Measurements from ENCODE around the gene LBHD2.

LBHD2 gene

GRCh38 chr14:103070263-103070885 is 13.6 kb upstream of the LBHD2 start:
- TF ChIP-seq, protein P1, sequence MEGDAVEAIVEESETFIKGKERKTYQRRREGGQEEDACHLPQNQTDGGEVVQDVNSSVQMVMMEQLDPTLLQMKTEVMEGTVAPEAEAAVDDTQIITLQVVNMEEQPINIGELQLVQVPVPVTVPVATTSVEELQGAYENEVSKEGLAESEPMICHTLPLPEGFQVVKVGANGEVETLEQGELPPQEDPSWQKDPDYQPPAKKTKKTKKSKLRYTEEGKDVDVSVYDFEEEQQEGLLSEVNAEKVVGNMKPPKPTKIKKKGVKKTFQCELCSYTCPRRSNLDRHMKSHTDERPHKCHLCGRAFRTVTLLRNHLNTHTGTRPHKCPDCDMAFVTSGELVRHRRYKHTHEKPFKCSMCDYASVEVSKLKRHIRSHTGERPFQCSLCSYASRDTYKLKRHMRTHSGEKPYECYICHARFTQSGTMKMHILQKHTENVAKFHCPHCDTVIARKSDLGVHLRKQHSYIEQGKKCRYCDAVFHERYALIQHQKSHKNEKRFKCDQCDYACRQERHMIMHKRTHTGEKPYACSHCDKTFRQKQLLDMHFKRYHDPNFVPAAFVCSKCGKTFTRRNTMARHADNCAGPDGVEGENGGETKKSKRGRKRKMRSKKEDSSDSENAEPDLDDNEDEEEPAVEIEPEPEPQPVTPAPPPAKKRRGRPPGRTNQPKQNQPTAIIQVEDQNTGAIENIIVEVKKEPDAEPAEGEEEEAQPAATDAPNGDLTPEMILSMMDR (IDR thresholded peaks at IDR 0.05; ENCODE audit: low read depth, low read length), result no peak
- no peak for DNase-seq (ENCODE audit: extremely low read depth, low read depth)

- TF ChIP-seq, protein P1 (IDR thresholded peaks at IDR 0.05; ENCODE audit: low read depth, low read length), result no peak
- DNase-seq (ENCODE audit: extremely low read depth, low read depth), result no peak
Observed at GRCh38 chr14:103070971-103071542, 13.0 kb upstream of the LBHD2 start.

DNA sequence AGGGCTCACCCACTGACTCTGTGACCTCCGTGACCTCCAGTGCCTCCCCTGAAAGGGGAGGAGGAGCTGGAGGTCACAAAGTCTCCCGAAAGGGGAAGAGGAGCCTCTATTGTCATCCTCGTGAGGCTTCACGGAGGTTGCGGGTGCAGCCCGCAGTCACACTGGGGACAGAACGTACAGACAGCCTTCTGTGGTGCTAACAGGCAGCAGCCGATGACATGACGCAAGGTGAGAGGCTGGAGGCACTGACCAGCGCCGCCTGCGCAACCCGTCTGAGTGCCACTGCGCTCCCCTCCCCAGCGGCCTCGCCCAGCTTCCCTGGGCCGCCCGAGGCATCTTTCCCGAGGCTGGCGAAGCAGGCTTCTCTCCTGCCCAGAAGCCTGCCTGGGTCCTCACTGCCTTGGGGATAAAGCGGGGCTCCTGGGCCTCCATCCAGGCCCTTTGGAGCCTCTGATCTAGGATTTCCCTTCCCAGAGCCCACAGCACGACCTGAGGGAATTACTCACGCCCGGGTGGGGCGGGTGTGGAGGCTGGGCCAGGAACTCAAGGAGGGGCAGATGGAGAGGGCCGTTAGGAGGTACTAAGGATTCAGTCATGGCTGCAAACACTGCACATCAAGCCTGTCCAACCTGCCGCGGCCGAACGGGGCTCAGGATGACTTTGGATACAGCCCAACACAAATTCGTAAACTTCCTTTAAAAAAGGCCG is 12.3 kb upstream of the LBHD2 start:
- TF ChIP-seq, protein P1 (IDR thresholded peaks at IDR 0.05; ENCODE audit: low read depth, low read length), result no peak
- no peak for DNase-seq (ENCODE audit: extremely low read depth, low read depth)

- TF ChIP-seq, protein P1 (IDR thresholded peaks at IDR 0.05; ENCODE audit: low read depth, low read length), result no peak
- no peak for DNase-seq (ENCODE audit: extremely low read depth, low read depth)
Observed at GRCh38 chr14:103072595-103073366, 11.2 kb upstream of the LBHD2 start.

DNA sequence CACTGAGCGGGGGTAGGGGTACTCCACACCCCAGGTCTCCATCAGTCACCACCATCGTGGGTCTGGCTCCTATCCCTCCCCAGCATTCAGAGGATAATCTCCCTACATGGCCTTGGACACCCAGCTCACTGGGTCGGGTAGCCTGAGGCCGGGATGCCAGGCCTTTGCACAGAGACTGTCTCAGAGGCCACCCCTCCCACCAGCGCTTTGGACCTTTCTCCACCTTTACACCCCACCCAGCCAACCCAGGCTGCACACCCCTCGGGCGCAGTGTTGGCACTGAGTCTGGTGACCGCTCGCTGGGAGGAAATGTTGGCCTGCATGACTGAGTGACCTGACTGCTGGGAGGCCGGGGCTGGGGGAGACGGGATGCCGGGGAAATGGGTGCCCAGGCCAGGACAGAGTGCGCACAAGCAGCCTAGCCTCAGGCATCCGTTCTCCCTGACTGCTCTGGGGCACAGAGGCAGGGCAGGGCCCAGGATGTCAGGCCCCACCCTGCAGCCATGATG is 10.6 kb upstream of the LBHD2 start:
- TF ChIP-seq, protein P1 (IDR thresholded peaks at IDR 0.05; ENCODE audit: low read depth, low read length), result no peak
- no peak for DNase-seq (ENCODE audit: extremely low read depth, low read depth)

DNA sequence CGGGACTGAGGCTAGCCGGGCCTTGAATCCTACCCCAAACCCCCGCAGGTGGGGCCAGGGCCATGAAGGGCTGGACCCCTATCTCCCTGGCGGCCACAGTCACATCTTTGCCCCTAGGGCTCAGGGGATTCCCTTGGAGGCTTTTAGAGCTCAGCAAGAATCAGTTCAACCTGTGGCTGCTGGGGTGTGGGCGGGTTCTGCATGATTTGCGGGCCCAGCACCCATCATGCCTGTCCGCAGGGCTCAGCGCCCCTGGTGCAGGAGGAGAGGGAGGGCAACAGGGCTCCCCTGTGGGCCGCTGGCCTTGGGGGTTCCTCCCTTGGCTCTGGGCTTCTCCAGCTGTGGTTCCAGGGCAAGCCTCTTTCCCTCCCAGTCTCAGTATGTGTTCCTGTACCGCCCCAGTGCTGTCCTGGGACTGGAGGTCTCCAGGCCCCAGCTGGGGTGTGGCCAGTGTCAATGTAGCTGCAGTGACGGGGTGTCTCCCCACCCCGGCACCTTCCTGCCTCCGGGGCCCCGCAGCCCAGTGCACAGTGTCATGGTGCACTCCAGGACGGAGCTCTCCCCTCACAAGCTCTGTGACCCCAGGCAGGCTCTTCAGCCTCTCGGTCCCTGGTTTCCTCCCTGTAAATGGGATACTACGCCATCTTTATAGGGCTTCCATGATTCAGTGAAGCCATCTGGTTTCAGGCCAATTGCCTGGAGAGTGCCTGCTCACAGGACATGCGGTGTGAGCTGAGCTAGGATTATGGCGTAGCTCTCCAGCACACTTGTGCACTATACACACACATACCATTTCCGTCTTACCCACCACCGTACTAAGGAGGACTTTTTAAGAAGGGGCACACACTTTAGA is 9.9 kb upstream of the LBHD2 start:
- TF ChIP-seq, protein P1 (IDR thresholded peaks at IDR 0.05; ENCODE audit: low read depth, low read length), result no peak
- no peak for DNase-seq (ENCODE audit: extremely low read depth, low read depth)
